CD14-positive monocyte (primary cell): ENCODE measurements around the gene TSPAN18. TPM values are rescaled to one million over a fixed set of nuclear protein-coding genes. Genes with fewer than 3 reads are reported as not detected.

Experiments used
- DNase-seq, 3 donors: peaks; one replicate each; pipeline ENCODE4 v3.0.0-alpha.2; 2011 to 2022
- H2AFZ ChIP-seq: 2 replicates; pipeline ENCODE4 v1.6.0; 2012; ENCODE audit warnings: mild to moderate bottlenecking, low read depth, low read length, inconsistent platforms; ENCODE audit not compliant: insufficient read depth, poor library complexity, severe bottlenecking
- H3K27ac ChIP-seq, 2 donors: 1 replicate in 1 of 2; 2 replicates in 1 of 2; pipeline ENCODE4 v1.5.1; 2012 to 2013; ENCODE audit warnings: low read length in 2 of 2, control low read depth in 1 of 2, inconsistent platforms in 1 of 2, low read depth in 1 of 2, mild to moderate bottlenecking in 1 of 2
- H3K27me3 ChIP-seq, 2 donors: one replicate each; pipeline versions ENCODE4 v1.6.0 to v1.6.1; 2011 to 2013; ENCODE audit warnings: low read length in 2 of 2; ENCODE audit not compliant: control insufficient read depth in 2 of 2, insufficient read depth in 2 of 2
- H3K36me3 ChIP-seq, 2 donors: replicated peaks in 1 of 2; 1 replicate in 1 of 2; 2 replicates in 1 of 2; pipeline versions ENCODE4 v1.5.1 to v1.6.1; 2012 to 2013; ENCODE audit warnings: low read length in 2 of 2, control low read depth in 1 of 2, inconsistent platforms in 1 of 2, mild to moderate bottlenecking in 1 of 2; ENCODE audit not compliant: insufficient read depth in 2 of 2, control insufficient read depth in 1 of 2
- H3K4me1 ChIP-seq, 2 donors: 1 replicate in 1 of 2; 2 replicates in 1 of 2; pipeline versions ENCODE4 v1.5.1 to v1.6.1; 2012 to 2013; ENCODE audit warnings: low read length in 2 of 2, control low read depth in 1 of 2, inconsistent platforms in 1 of 2, mild to moderate bottlenecking in 1 of 2, moderate library complexity in 1 of 2; ENCODE audit not compliant: insufficient read depth in 2 of 2, control insufficient read depth in 1 of 2
- H3K4me2 ChIP-seq: replicated peaks from 2 replicates; pipeline ENCODE3; 2012; ENCODE audit warnings: low read length, moderate library complexity, mild to moderate bottlenecking; ENCODE audit not compliant: poor library complexity, severe bottlenecking; ENCODE audit errors: extremely low read depth
- H3K4me3 ChIP-seq, 3 experiments: fragments of 200-600 bp in 1 of 3; sonication (generic) in 1 of 3; replicated peaks in 1 of 3; 1 replicate in 2 of 3; 2 replicates in 1 of 3; pipeline ENCODE4 v1.5.1; 2011 to 2013; ENCODE audit warnings: low read length in 3 of 3, mild to moderate bottlenecking in 3 of 3, control low read depth in 2 of 3, low read depth in 2 of 3, inconsistent platforms in 1 of 3, moderate library complexity in 1 of 3
- H3K79me2 ChIP-seq: 2 replicates; pipeline ENCODE4 v1.6.0; 2012; ENCODE audit warnings: mild to moderate bottlenecking, control low read depth, inconsistent platforms, low read length, moderate library complexity; ENCODE audit not compliant: insufficient read depth
- H3K9ac ChIP-seq: 2 replicates; pipeline ENCODE4 v1.6.0; 2017; ENCODE audit warnings: low read length, mild to moderate bottlenecking; ENCODE audit not compliant: insufficient read depth, poor library complexity, severe bottlenecking
- H3K9me3 ChIP-seq, 2 donors: replicated peaks in 1 of 2; 1 replicate in 1 of 2; 2 replicates in 1 of 2; pipeline versions ENCODE4 v1.5.1 to v1.6.1; 2012 to 2013; ENCODE audit warnings: low read length in 2 of 2, control low read depth in 1 of 2; ENCODE audit not compliant: control insufficient read depth in 1 of 2, insufficient read depth in 1 of 2
- H4K20me1 ChIP-seq: 2 replicates; pipeline ENCODE4 v1.6.0; 2012; ENCODE audit warnings: mild to moderate bottlenecking, low read length, control low read depth, moderate library complexity; ENCODE audit not compliant: insufficient read depth
- H3K27ac Mint-ChIP-seq, 7 donors: one replicate each; pipeline ENCODE4 v1.8.0; 2020; ENCODE audit warnings: mild to moderate bottlenecking in 7 of 7, mixed read lengths in 7 of 7, moderate library complexity in 6 of 7, inconsistent platforms in 2 of 7
- H3K27me3 Mint-ChIP-seq, 3 donors: one replicate each; pipeline ENCODE4 v1.8.0; 2021 to 2022; ENCODE audit warnings: low read depth in 3 of 3, mild to moderate bottlenecking in 3 of 3, mixed read lengths in 3 of 3, moderate library complexity in 3 of 3, inconsistent platforms in 1 of 3
- H3K36me3 Mint-ChIP-seq, 2 donors: one replicate each; pipeline ENCODE4 v1.8.0; 2020; ENCODE audit warnings: mixed read lengths in 2 of 2, inconsistent platforms in 1 of 2, mild to moderate bottlenecking in 1 of 2
- H3K4me1 Mint-ChIP-seq: one replicate; pipeline ENCODE4 v1.8.0; 2020; ENCODE audit warnings: mild to moderate bottlenecking, mixed read lengths
- H3K4me3 Mint-ChIP-seq, 2 donors: one replicate each; pipeline ENCODE4 v1.8.0; 2020; ENCODE audit warnings: mild to moderate bottlenecking in 2 of 2, mixed read lengths in 2 of 2, moderate library complexity in 1 of 2
- H3K9me3 Mint-ChIP-seq, 7 donors: one replicate each; pipeline ENCODE4 v1.8.0; 2020 to 2022; ENCODE audit warnings: mixed read lengths in 7 of 7, mild to moderate bottlenecking in 6 of 7, moderate library complexity in 6 of 7, inconsistent platforms in 2 of 7
- CTCF ChIP-seq: fragments of 200-600 bp; IDR thresholded peaks from one replicate; pipeline ENCODE4 v1.8.0; 2022; ENCODE audit warnings: antibody characterized with exemption, mild to moderate bottlenecking
- WGBS: methylation state at CpG from one replicate; pipeline ENCODE4 v1.1.5; 2013; ENCODE audit warnings: missing lambda C conversion rate; ENCODE audit not compliant: insufficient coverage; 5-methylcytosine and 5-hydroxymethylcytosine counted together
- intact Hi-C, 2 donors: fragments of 100-400 bp; cut with micrococcal nuclease; formaldehyde crosslinking; loops; one replicate each; pipeline versions ENCODE4 v1.15.0 to v1.15.1; 2023
- polyA plus RNA-seq, 3 donors: library from polyadenylated mRNA; depleted of rRNA in 1 of 3; unstranded in 2 of 3; stranded (reverse) in 1 of 3; fragments of 300-500 nt in 2 of 3; fragments of >200 nt in 1 of 3; fragmentation: Illumina TruSeq in 2 of 3; gene quantifications; 1 replicate in 2 of 3; 2 replicates in 1 of 3; pipeline ENCODE4 v1.2.3, GENCODE V29; 2012 to 2021

The TSPAN18 gene
- polyA plus RNA-seq, 3 donors, result not detected

- TF ChIP-seq CTCF, result no peak
- WGBS, result 89% methylated on average over 8 of the region's 12 CpGs
- no peak overlapping the region for H3K4me3 ChIP-seq
- no peak for DNase-seq
- H2AFZ ChIP-seq, result no peak overlapping the region
- H3K4me2 ChIP-seq, result no peak overlapping the region
- peaks cover 12% of the 10 kb centered on the region for H3K4me1 Mint-ChIP-seq
- peaks cover 0 to 2% of the 10 kb centered on the region in 2 donors for H3K27me3 ChIP-seq
- no peak overlapping the region for H3K27ac ChIP-seq
- H3K4me3 Mint-ChIP-seq, result no peak overlapping the region
- H3K4me1 ChIP-seq, result peaks cover 0 to 6% of the 10 kb centered on the region in 2 donors
- H3K9ac ChIP-seq, result no peak overlapping the region
- intact Hi-C loops, result no loop called here
- peaks cover 4 to 11% (median 6%) of the 10 kb centered on the region in 3 donors for H3K27me3 Mint-ChIP-seq
- H3K27ac Mint-ChIP-seq, result no peak overlapping the region
- no peaks in the 10 kb centered on the region for H3K36me3 ChIP-seq
- peaks cover 0 to 3% of the 10 kb centered on the region in 2 donors for H3K9me3 ChIP-seq
- no peaks in the 10 kb centered on the region for H4K20me1 ChIP-seq
- H3K9me3 Mint-ChIP-seq, result peaks cover 0 to 10% (median 7%) of the 10 kb centered on the region in 7 donors
- no peaks in the 10 kb centered on the region for H3K79me2 ChIP-seq
- H3K36me3 Mint-ChIP-seq, result peaks cover 1 to 2% of the 10 kb centered on the region in 2 donors
These were observed 27.0 kb upstream of the TSPAN18 start for GRCh38 chr11:44699497-44700408.

GRCh38 chr11:44701276-44701675 lies 25.5 kb upstream of the TSPAN18 start:
- Mint-ChIP-seq H3K4me3 (no peak overlapping the region), H3K27ac (no peak overlapping the region), H3K9me3 (peaks cover 0 to 10% (median 7%) of the 10 kb centered on the region in 7 donors), H3K4me1 (peaks cover 12% of the 10 kb centered on the region), H3K36me3 (peaks cover 1 to 2% of the 10 kb centered on the region in 2 donors), H3K27me3 (peaks cover 5 to 12% (median 8%) of the 10 kb centered on the region in 3 donors)
- intact Hi-C loops, result no loop called here
- H3K27me3 ChIP-seq, result peaks cover 0 to 2% of the 10 kb centered on the region in 2 donors
- no peak overlapping the region for H3K4me2 ChIP-seq
- H3K36me3 ChIP-seq, result no peaks in the 10 kb centered on the region
- no peaks in the 10 kb centered on the region for H3K79me2 ChIP-seq
- no peak for TF ChIP-seq CTCF
- H3K27ac ChIP-seq, result no peak overlapping the region
- peaks cover 0 to 6% of the 10 kb centered on the region in 2 donors for H3K4me1 ChIP-seq
- WGBS, result no CpG with 5 or more reads among the region's 2 CpGs
- H2AFZ ChIP-seq, result no peak overlapping the region
- H3K9ac ChIP-seq, result no peak overlapping the region
- H4K20me1 ChIP-seq, result no peaks in the 10 kb centered on the region
- no peak overlapping the region for H3K4me3 ChIP-seq
- no peak for DNase-seq
- peaks cover 0 to 3% of the 10 kb centered on the region in 2 donors for H3K9me3 ChIP-seq
